ENCODE data around the gene FAM171A2. TPM values are rescaled to one million over a fixed set of nuclear protein-coding genes. Genes with fewer than 3 reads are reported as not detected.

The FAM171A2 gene
- total and polyA plus RNA-seq, 2 of the 4 experiments (the other 2 are of a cell fraction), result 3.2 to 5.9 TPM

DNA sequence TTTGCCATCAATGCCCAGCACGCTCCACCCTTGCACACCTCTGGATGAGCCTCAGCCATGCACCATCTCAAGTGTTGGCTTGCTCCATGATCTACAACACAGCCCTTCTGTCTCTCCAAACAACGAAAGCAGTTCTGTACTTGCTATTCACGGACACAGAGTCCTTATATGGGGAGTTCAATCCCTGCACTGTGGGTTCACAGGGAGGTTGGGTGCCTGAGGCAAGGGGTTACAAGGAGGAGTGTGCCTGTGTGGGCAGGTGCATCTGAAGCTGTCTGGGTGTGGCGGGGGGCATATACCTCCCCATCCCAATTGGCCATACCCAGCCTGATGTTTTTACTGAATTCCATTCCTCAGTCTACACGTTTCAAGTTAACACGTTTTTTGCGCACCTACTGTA, 49.6 kb downstream of the FAM171A2 start:
- POLR2A ChIA-PET (ENCODE audit: unreplicated experiment), result no interaction called here

More for the DNA sequence above, 49.6 kb downstream of the FAM171A2 start:
- BruUV-seq (replicated peaks), result no TSS peak
- no peaks in the 10 kb centered on the region; the same call in 1 of the 2 replicates for H3K9me1 ChIP-seq (ENCODE audit: insufficient read depth, low read length)
- H3K4me1 ChIP-seq (ENCODE audit: control insufficient read depth, insufficient read depth, low read length), result peaks cover 4% of the 10 kb centered on the region; the same call in 1 of the 2 replicates
- H3K9ac ChIP-seq (ENCODE audit: low read depth, low read length), result no peak overlapping the region
- no peak overlapping the region for H3K14ac ChIP-seq (replicated peaks; ENCODE audit: low read depth, low read length)
- H2AK5ac ChIP-seq (ENCODE audit: low read depth, low read length), result no peak overlapping the region
- H3K79me1 ChIP-seq (ENCODE audit: low read depth in 1 of 2, low read length in 2 of 2), result no peaks in the 10 kb centered on the region
- no peak overlapping the region for H2BK20ac ChIP-seq (ENCODE audit: low read depth, low read length)
- CTCF ChIA-PET, result no interaction called here
- peaks cover 4% of the 10 kb centered on the region; the same call in 1 of the 2 replicates for H4K20me1 ChIP-seq (ENCODE audit: insufficient read depth, low read length)
- H2BK15ac ChIP-seq (ENCODE audit: low read depth, low read length), result no peak overlapping the region
- no peak overlapping the region for H3K18ac ChIP-seq (ENCODE audit: low read depth, low read length)
- no peak for ATAC-seq (ENCODE audit: low read depth)
- dilution Hi-C loops (cut with HindIII; ENCODE audit: low sequenced_read_pairs, unreplicated experiment) (no loop called here), in situ Hi-C loops (cut with MboI; ENCODE audit: low sequenced_read_pairs) (no loop called here), intact Hi-C loops (cut with micrococcal nuclease) (no loop called here)
- WGBS, 2 experiments (ENCODE audit: extremely low coverage in 2 of 2, insufficient read length in 1 of 2), result 100% methylated on average over 1 of the region's 7 CpGs; no CpG with 5 or more reads in 1 of the 2 experiments
- TF ChIP-seq FOS (IDR thresholded peaks at IDR 0.05; ENCODE audit: low read depth, low read length) (no peak), MAFK (IDR thresholded peaks at IDR 0.05; ENCODE audit: low read depth, low read length) (no peak), RCOR1 (IDR thresholded peaks at IDR 0.05; ENCODE audit: insufficient replicate concordance, low read length) (no peak), CHD1 (IDR thresholded peaks at IDR 0.05; ENCODE audit: low read depth, low read length) (no peak), BHLHE40 (IDR thresholded peaks at IDR 0.05; ENCODE audit: low read depth, low read length) (no peak), CEBPB (IDR thresholded peaks at IDR 0.05; ENCODE audit: low read depth, low read length) (no peak), SMC3 (IDR thresholded peaks at IDR 0.05; ENCODE audit: low read depth, low read length) (no peak), MAZ (IDR thresholded peaks at IDR 0.05; ENCODE audit: borderline replicate concordance, low read depth, low read length) (no peak), RFX5 (IDR thresholded peaks at IDR 0.05; ENCODE audit: low read depth, low read length) (no peak), POLR2A (IDR thresholded peaks at IDR 0.05; ENCODE audit: low read depth, low read length) (no peak), MXI1 (IDR thresholded peaks at IDR 0.05; ENCODE audit: borderline replicate concordance, low read depth, low read length) (no peak), NFE2L2 (IDR thresholded peaks at IDR 0.05; ENCODE audit: low read depth, low read length) (no peak)
- TF ChIP-seq, protein P1, sequence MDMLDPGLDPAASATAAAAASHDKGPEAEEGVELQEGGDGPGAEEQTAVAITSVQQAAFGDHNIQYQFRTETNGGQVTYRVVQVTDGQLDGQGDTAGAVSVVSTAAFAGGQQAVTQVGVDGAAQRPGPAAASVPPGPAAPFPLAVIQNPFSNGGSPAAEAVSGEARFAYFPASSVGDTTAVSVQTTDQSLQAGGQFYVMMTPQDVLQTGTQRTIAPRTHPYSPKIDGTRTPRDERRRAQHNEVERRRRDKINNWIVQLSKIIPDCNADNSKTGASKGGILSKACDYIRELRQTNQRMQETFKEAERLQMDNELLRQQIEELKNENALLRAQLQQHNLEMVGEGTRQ (IDR thresholded peaks at IDR 0.05; ENCODE audit: low read depth, low read length), result no peak
- no peak overlapping the region for H3K4me2 ChIP-seq (ENCODE audit: low read depth, low read length)
- no peak overlapping the region for H4K91ac ChIP-seq (ENCODE audit: insufficient read depth, low read depth, low read length)
- peaks cover 71% of the 10 kb centered on the region for H3K27me3 ChIP-seq (ENCODE audit: control insufficient read depth, insufficient read depth, low read length)
- no peak overlapping the region for H2BK120ac ChIP-seq (ENCODE audit: low read depth, low read length)
- H2AK9ac ChIP-seq (replicated peaks; ENCODE audit: low read depth, low read length, poor library complexity), result no peak overlapping the region
- H4K5ac ChIP-seq (ENCODE audit: low read depth, low read length), result no peak overlapping the region
- no peak overlapping the region for H2AFZ ChIP-seq (replicated peaks; ENCODE audit: low read length, poor library complexity)
- H3K4me3 ChIP-seq (ENCODE audit: insufficient read depth, low read depth, low read length), result no peak overlapping the region
- no peak overlapping the region for H3K27ac ChIP-seq (ENCODE audit: insufficient read depth, low read length)
- H3K4ac ChIP-seq (ENCODE audit: low read depth, low read length), result no peak overlapping the region
- H3K23ac ChIP-seq (ENCODE audit: low read depth, low read length), result no peak overlapping the region
- no peak overlapping the region for H2BK5ac ChIP-seq (ENCODE audit: low read depth, low read length, poor library complexity, severe bottlenecking)
- no peak overlapping the region for H4K8ac ChIP-seq (ENCODE audit: low read depth in 2 of 2, low read length in 2 of 2)
- no peak overlapping the region for H3K56ac ChIP-seq (ENCODE audit: extremely low read depth, insufficient read depth, low read length)
- peaks cover 5% of the 10 kb centered on the region for H3K9me3 ChIP-seq (ENCODE audit: control insufficient read depth, insufficient read depth, low read length)
- no peaks in the 10 kb centered on the region for H3K36me3 ChIP-seq (ENCODE audit: control insufficient read depth, insufficient read depth, low read length)
- DNase-seq, result no peak

All from IMR-90 (cell line).